Mammary microvascular endothelial cell (primary cell): ENCODE results near the gene TAF11. TPM values are rescaled to one million over a fixed set of nuclear protein-coding genes. Genes with fewer than 3 reads are reported as not detected.

ENCODE experiments used
- total RNA-seq: library from RNA; depleted of rRNA; stranded (reverse); fragments of >200 nt; gene quantifications from 2 replicates; pipeline ENCODE4 v1.2.3, GENCODE V29; 2015

TAF11 gene
- total RNA-seq = 32.0 and 34.0 TPM in 2 replicates

DNA sequence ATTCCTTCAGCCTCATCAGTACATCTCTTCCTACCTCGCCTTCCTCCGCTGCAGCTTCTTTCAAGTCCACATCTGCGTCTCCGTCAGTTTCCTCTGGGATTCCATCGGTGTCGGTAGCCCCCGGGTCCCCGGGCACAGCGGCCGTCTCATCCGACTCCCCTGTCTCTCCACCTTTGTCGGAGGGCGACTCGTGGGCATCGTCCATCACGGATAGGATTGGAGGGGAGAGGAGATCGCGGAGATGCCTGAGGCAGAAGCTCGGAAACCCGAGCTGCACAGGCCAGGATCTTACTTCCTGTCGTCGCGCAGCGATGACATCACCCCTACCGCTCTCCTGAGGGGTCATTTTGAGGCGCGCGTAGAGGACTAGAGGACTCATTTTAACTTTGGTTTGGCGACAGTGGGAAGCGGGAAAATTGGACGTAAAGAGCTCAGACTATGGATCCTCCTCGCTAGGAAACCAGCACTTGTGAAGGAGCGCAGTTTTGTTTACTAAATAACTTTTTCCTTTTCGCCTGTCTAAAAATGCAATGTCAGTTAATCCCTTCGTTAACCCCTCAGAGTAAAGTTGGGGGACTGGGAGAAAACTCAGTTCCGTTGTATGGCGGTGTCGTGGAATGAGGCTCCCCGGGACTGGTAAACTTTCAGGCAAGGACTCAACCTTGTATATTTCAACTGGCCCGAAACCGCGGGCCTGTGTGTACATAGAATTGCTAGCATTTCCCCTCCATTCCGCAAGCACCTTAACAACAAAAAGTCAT lies at the start of gene TAF11:
TAF11 (minus strand) TSS at position 290 of the 761 bp plus-strand sequence; CDS start at position 205, 85 bp downstream.

DNA sequence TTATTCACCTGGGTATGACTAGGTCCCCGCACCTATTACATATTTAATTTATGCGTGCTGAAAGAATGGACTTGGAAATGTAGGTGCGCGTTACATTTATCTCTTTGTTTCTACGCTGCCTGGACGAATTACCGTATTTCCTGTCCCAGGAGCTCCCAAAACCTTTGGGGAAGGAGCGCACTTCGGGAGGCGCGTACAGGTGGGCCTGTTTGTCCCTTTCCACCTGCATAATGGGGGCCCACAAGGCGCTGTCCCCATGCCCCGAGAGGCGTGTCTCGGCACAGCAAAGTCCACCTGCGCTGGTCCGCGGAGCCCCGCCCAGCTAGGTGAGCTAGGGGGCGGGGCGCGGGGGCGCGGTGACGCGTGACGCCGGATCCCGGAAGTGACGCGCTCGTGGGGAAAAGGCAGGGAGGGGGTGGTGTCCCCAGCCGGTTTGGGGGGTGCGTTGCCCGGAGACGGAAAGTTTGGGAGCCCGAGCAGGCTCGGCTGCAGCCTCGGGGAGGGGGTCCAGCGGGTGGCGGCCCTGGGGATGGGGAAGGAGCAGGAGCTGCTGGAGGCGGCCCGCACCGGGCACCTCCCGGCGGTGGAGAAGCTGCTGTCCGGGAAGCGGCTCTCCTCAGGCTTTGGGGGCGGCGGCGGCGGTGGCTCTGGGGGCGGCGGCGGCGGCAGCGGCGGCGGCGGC lies 1.2 kb upstream of the TAF11 start, which contains the start of gene ANKS1A:
ANKS1A (plus strand) TSS at position 382 of the 682 bp plus-strand sequence; CDS start at position 530, 148 bp downstream.

Other genes starting within 250 kb of the TAF11 start
- gene ILRUN, start 191.3 kb downstream of the TAF11 start, total RNA-seq = 34.4 and 37.7 TPM in 2 replicates
- 176 and 205 TPM in 2 replicates for gene SNRPC, start 130.5 kb downstream of the TAF11 start, total RNA-seq
- gene BLTP3A, start 96.0 kb downstream of the TAF11 start, total RNA-seq = 6.1 and 7.1 TPM in 2 replicates
- gene ANKS1A, start 1.2 kb upstream of the TAF11 start, total RNA-seq = 12.6 and 14.2 TPM in 2 replicates